H9 (cell line): Measurements from ENCODE around the gene SPN. TPM values are rescaled to one million over a fixed set of nuclear protein-coding genes. Genes with fewer than 3 reads are reported as not detected.

Experiments
- DNase-seq: peaks from one replicate; pipeline ENCODE4 v3.0.0-alpha.2; 2017
- H2AFZ ChIP-seq: one replicate; pipeline ENCODE4 v1.6.1; 2013; ENCODE audit warnings: mild to moderate bottlenecking, low read length, control low read depth, moderate library complexity
- H2AK5ac ChIP-seq: 2 replicates; pipeline ENCODE4 v1.6.1; 2013; ENCODE audit warnings: low read length, control low read depth, mixed read lengths; ENCODE audit not compliant: insufficient read length
- H2BK120ac ChIP-seq: one replicate; pipeline ENCODE4 v1.6.1; 2013; ENCODE audit warnings: low read depth, mild to moderate bottlenecking, low read length, control low read depth, inconsistent platforms; ENCODE audit not compliant: poor library complexity, severe bottlenecking
- H2BK12ac ChIP-seq: 2 replicates; pipeline ENCODE4 v1.6.1; 2013; ENCODE audit warnings: low read length, control low read depth, mixed read lengths, low read depth; ENCODE audit not compliant: insufficient read length
- H2BK15ac ChIP-seq: 2 replicates; pipeline ENCODE4 v1.6.1; 2013; ENCODE audit warnings: low read depth, low read length, control low read depth
- H2BK20ac ChIP-seq: one replicate; pipeline ENCODE4 v1.6.1; 2013; ENCODE audit warnings: low read depth, mild to moderate bottlenecking, low read length, control low read depth, inconsistent platforms; ENCODE audit not compliant: poor library complexity, severe bottlenecking
- H2BK5ac ChIP-seq: 2 replicates; pipeline ENCODE4 v1.6.1; 2013; ENCODE audit warnings: low read length, control low read depth, mixed read lengths; ENCODE audit not compliant: insufficient read length
- H3K14ac ChIP-seq: 2 replicates; pipeline ENCODE4 v1.6.1; 2013; ENCODE audit warnings: low read length, control low read depth; ENCODE audit not compliant: insufficient read depth
- H3K18ac ChIP-seq: 2 replicates; pipeline ENCODE4 v1.6.1; 2013; ENCODE audit warnings: low read depth, mild to moderate bottlenecking, mixed read lengths, low read length, control low read depth; ENCODE audit not compliant: insufficient read length
- H3K23ac ChIP-seq: 2 replicates; pipeline ENCODE4 v1.6.1; 2013; ENCODE audit warnings: low read length, control low read depth, mixed read lengths, low read depth; ENCODE audit not compliant: insufficient read length
- H3K23me2 ChIP-seq: 2 replicates; pipeline ENCODE4 v1.6.1; 2013; ENCODE audit warnings: low read depth, mild to moderate bottlenecking, mixed read lengths, low read length, control low read depth; ENCODE audit not compliant: insufficient read length, poor library complexity, severe bottlenecking
- H3K27ac ChIP-seq: 2 replicates; pipeline ENCODE4 v1.5.1; 2013; ENCODE audit warnings: low read length, control low read depth, mixed read lengths, low read depth; ENCODE audit not compliant: insufficient read length
- H3K27me3 ChIP-seq: 2 replicates; pipeline ENCODE4 v1.6.1; 2013; ENCODE audit warnings: low read length, control low read depth, inconsistent platforms; ENCODE audit not compliant: insufficient read depth
- H3K4ac ChIP-seq: 2 replicates; pipeline ENCODE4 v1.6.1; 2013; ENCODE audit warnings: low read depth, mild to moderate bottlenecking, control low read depth, inconsistent platforms, low read length, moderate library complexity
- H3K4me1 ChIP-seq: 2 replicates; pipeline ENCODE4 v1.6.1; 2013; ENCODE audit warnings: low read length, control low read depth, inconsistent platforms; ENCODE audit not compliant: insufficient read depth
- H3K4me2 ChIP-seq: 2 replicates; pipeline ENCODE4 v1.6.1; 2013; ENCODE audit warnings: low read length, control low read depth, mixed read lengths; ENCODE audit not compliant: insufficient read length, insufficient read depth
- H3K56ac ChIP-seq: 2 replicates; pipeline ENCODE4 v1.6.1; 2013; ENCODE audit warnings: low read depth, mild to moderate bottlenecking, mixed read lengths, low read length, control low read depth; ENCODE audit not compliant: insufficient read length
- H3K79me1 ChIP-seq: 2 replicates; pipeline ENCODE4 v1.6.1; 2013; ENCODE audit warnings: low read depth, mild to moderate bottlenecking, moderate library complexity, low read length, control low read depth, inconsistent platforms; ENCODE audit not compliant: insufficient read depth, poor library complexity, severe bottlenecking
- H3K79me2 ChIP-seq: 2 replicates; pipeline ENCODE4 v1.6.1; 2013; ENCODE audit warnings: low read length, control low read depth, inconsistent platforms; ENCODE audit not compliant: insufficient read depth
- H3K9ac ChIP-seq: 2 replicates; pipeline ENCODE4 v1.6.1; 2013; ENCODE audit warnings: low read length, control low read depth, mixed read lengths; ENCODE audit not compliant: insufficient read length; ENCODE audit errors: extremely low read depth
- H3K9me3 ChIP-seq: one replicate; pipeline ENCODE4 v1.6.1; 2013; ENCODE audit warnings: low read depth, low read length, inconsistent platforms; ENCODE audit not compliant: control insufficient read depth
- H3T11ph ChIP-seq: one replicate; pipeline ENCODE4 v1.6.1; 2013; ENCODE audit warnings: mild to moderate bottlenecking, low read length, control low read depth, inconsistent platforms
- H4K20me1 ChIP-seq: one replicate; pipeline ENCODE4 v1.6.1; 2013; ENCODE audit not compliant: control insufficient read depth, insufficient read length, insufficient read depth
- H4K5ac ChIP-seq: 2 replicates; pipeline ENCODE4 v1.6.1; 2013; ENCODE audit warnings: low read depth, mild to moderate bottlenecking, mixed read lengths, low read length, control low read depth; ENCODE audit not compliant: insufficient read length
- H4K8ac ChIP-seq: replicated peaks from 2 replicates; pipeline ENCODE4 v1.6.1; 2013; ENCODE audit warnings: low read length, control low read depth, mixed read lengths, low read depth; ENCODE audit not compliant: insufficient read length
- H4K91ac ChIP-seq: 2 replicates; pipeline ENCODE4 v1.6.1; 2013; ENCODE audit warnings: low read depth, mild to moderate bottlenecking, moderate library complexity, mixed read lengths, low read length, control low read depth; ENCODE audit not compliant: insufficient read length
- H3K27ac Mint-ChIP-seq, 3 experiments: 2 replicates in 2 of 3; 3 replicates in 1 of 3; pipeline ENCODE4 v1.8.0; 2020 to 2021; ENCODE audit warnings: mixed read lengths in 3 of 3, mild to moderate bottlenecking in 1 of 3, moderate library complexity in 1 of 3
- H3K27me3 Mint-ChIP-seq: 2 replicates; pipeline ENCODE4 v1.8.0; 2021; ENCODE audit warnings: low read depth, mild to moderate bottlenecking, moderate library complexity, mixed read lengths
- H3K36me3 Mint-ChIP-seq, 3 experiments: 2 replicates in 2 of 3; 3 replicates in 1 of 3; pipeline ENCODE4 v1.8.0; 2020 to 2021; ENCODE audit warnings: low read depth in 3 of 3, mixed read lengths in 3 of 3; ENCODE audit not compliant: insufficient read depth in 1 of 3
- H3K4me1 Mint-ChIP-seq, 2 experiments: 2 replicates each; pipeline ENCODE4 v1.8.0; 2020; ENCODE audit warnings: mixed read lengths in 2 of 2
- H3K4me3 Mint-ChIP-seq, 2 experiments: 2 replicates in 1 of 2; 3 replicates in 1 of 2; pipeline ENCODE4 v1.8.0; 2020 to 2021; ENCODE audit warnings: mild to moderate bottlenecking in 2 of 2, mixed read lengths in 2 of 2, moderate library complexity in 1 of 2
- H3K9me3 Mint-ChIP-seq, 2 experiments: 2 replicates in 1 of 2; 3 replicates in 1 of 2; pipeline ENCODE4 v1.8.0; 2020; ENCODE audit warnings: mild to moderate bottlenecking in 2 of 2, mixed read lengths in 2 of 2, moderate library complexity in 1 of 2
- WGBS: extraction: QIAGEN DNeasy Blood & Tissue Kit; methylation state at CpG from one replicate; pipeline ENCODE4 v1.1.7; 2013; ENCODE audit warnings: missing lambda C conversion rate, low lambda C conversion rate, mixed read lengths; ENCODE audit not compliant: insufficient read length; ENCODE audit errors: extremely low coverage; 5-methylcytosine and 5-hydroxymethylcytosine counted together
- total RNA-seq: library from RNA; stranded (reverse); gene quantifications from 2 replicates; pipeline ENCODE4 v1.2.1, GENCODE V29; 2021
- TF ChIP-seq, protein P1 (sequence below): fragments of 200-600 bp; sonication (generic); conservative IDR thresholded peaks from 3 replicates; pipeline ENCODE4 v1.8.0; 2021; ENCODE audit warnings: antibody characterized with exemption, mild to moderate bottlenecking

Gene SPN
- total RNA-seq, 1 experiment from 2014 or later, result 0.77 TPM

DNA sequence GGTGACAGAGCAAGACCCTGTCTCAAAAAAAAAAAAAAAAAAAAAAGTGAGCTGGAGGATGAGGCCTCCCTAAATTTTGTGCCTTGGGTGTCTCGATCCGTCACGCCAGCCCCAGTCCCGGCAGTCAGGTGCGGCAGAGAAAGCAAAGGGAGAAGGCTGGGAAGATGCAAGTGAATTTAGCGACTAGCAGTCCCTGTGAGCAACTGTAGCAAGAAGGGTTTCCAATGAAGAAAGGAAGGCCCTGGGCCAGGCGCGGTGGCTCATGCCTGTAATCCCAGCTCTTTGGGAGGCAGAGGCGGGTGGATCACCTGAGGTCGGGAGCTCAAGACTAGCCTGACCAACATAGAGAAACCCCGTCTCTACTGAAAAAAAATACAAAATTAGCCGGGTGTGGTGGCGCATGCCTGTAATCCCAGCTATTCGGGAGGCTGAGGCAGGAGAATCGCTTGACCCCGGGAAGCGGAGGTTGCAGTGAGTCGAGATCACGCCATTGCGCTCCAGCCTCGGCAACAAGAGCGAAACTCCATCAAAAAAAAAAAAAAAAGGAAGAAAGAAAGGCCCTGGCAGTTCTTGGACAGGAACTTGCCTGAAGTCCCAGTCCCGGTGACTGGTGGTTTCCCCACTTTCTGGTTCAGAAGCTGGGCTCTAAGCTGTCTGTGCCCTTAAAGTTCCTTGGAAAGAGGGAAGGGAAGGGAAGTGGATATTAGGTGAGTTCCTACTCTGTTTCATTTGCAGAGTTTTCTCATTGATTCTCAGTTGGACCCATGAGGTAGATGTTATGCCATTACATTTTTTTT, 14.1 kb downstream of the SPN start:
- H3K9ac ChIP-seq, result no peak overlapping the region
- no peak overlapping the region for H4K5ac ChIP-seq
- 0 out of 5 replicates have a peak overlapping the region, but pooled peaks of 1 of the 2 experiments have one; percentile 43 for H3K4me3 Mint-ChIP-seq
- no peak overlapping the region for H3K18ac ChIP-seq
- DNase-seq, result no peak
- no peak overlapping the region for H2BK120ac ChIP-seq
- H3K9me3 ChIP-seq, result no peaks in the 10 kb centered on the region
- WGBS, result no CpG with 5 or more reads among the region's 23 CpGs
- H3K9me3 Mint-ChIP-seq, result no peaks in the 10 kb centered on the region
- no peak overlapping the region for H3K27ac ChIP-seq
- no peak overlapping the region for H4K8ac ChIP-seq
- H3K27ac Mint-ChIP-seq, result peak overlapping the region; percentile 34 to 77 (median 55); a peak in 5 of 7 replicates
- H3K79me1 ChIP-seq, result peaks cover 3% of the 10 kb centered on the region
- peaks cover 8% of the 10 kb centered on the region; the same call in 1 of the 2 replicates for H3K79me2 ChIP-seq
- no peak overlapping the region for H3T11ph ChIP-seq
- peaks cover 6% of the 10 kb centered on the region for H3K23me2 ChIP-seq
- H3K23ac ChIP-seq, result no peak overlapping the region
- H2BK12ac ChIP-seq, result no peak overlapping the region
- no peaks in the 10 kb centered on the region for H4K20me1 ChIP-seq
- no peak overlapping the region for H2AK5ac ChIP-seq
- H3K27me3 ChIP-seq, result no peaks in the 10 kb centered on the region
- TF ChIP-seq, protein P1, sequence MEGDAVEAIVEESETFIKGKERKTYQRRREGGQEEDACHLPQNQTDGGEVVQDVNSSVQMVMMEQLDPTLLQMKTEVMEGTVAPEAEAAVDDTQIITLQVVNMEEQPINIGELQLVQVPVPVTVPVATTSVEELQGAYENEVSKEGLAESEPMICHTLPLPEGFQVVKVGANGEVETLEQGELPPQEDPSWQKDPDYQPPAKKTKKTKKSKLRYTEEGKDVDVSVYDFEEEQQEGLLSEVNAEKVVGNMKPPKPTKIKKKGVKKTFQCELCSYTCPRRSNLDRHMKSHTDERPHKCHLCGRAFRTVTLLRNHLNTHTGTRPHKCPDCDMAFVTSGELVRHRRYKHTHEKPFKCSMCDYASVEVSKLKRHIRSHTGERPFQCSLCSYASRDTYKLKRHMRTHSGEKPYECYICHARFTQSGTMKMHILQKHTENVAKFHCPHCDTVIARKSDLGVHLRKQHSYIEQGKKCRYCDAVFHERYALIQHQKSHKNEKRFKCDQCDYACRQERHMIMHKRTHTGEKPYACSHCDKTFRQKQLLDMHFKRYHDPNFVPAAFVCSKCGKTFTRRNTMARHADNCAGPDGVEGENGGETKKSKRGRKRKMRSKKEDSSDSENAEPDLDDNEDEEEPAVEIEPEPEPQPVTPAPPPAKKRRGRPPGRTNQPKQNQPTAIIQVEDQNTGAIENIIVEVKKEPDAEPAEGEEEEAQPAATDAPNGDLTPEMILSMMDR, result no peak
- no peak overlapping the region for H2BK15ac ChIP-seq
- H3K56ac ChIP-seq, result no peak overlapping the region
- no peak overlapping the region for H4K91ac ChIP-seq
- no peak overlapping the region for H2AFZ ChIP-seq
- H2BK5ac ChIP-seq, result no peak overlapping the region
- no peak overlapping the region for H3K14ac ChIP-seq
- peaks cover 3% of the 10 kb centered on the region; the same call in 1 of the 2 replicates for H3K4me1 ChIP-seq
- H3K4me1 Mint-ChIP-seq, result peaks cover 20 to 27% of the 10 kb centered on the region in 2 experiments
- peaks cover 6 to 14% (median 8%) of the 10 kb centered on the region in 3 experiments for H3K36me3 Mint-ChIP-seq
- no peak overlapping the region for H3K4ac ChIP-seq
- no peak overlapping the region for H3K4me2 ChIP-seq
- no peak overlapping the region for H2BK20ac ChIP-seq
- H3K27me3 Mint-ChIP-seq, result no peaks in the 10 kb centered on the region; the same call in 1 of the 2 replicates
